ENCODE measurements around the gene CKB. TPM values are rescaled to one million over a fixed set of nuclear protein-coding genes. Genes with fewer than 3 reads are reported as not detected.

The CKB gene
- total and polyA plus RNA-seq, 12 donors, result 273 to 1,062 (median 632) TPM

- ATAC-seq, result no peak
- Histone ChIP-seq H3K27ac (peak overlapping the region in 3 of 10 donors; percentile 3 to 25 (median 21)), H3K27me3 (no peaks in the 10 kb centered on the region), H3K36me3 (peaks cover 0 to 31% (median 0%) of the 10 kb centered on the region in 9 donors), H3K4me3 (no peak overlapping the region), H3K4me1 (peaks cover 9 to 34% (median 29%) of the 10 kb centered on the region in 9 donors), H3K9me3 (no peaks in the 10 kb centered on the region)
- 86 to 87% methylated on average over 21 of the region's 21 CpGs for WGBS, 2 donors
- DNase-seq, result peak in 1 of 2 donors; percentile 28
- intact Hi-C loops (cut with DNase I), result no loop called here
- TF ChIP-seq CTCF (IDR thresholded peaks at IDR 0.05), result no peak
These were observed 12.7 kb upstream of the CKB start for GRCh38 chr14:103535081-103535890.

- H3K4me1 ChIP-seq, result peaks cover 11 to 36% (median 29%) of the 10 kb centered on the region in 9 donors
- ATAC-seq (no peak), DNase-seq (peak in 1 of 2 donors; percentile 13)
- peak overlapping the region in 2 of 10 donors; percentile 3 to 25 for H3K27ac ChIP-seq
- peaks cover 0 to 31% (median 0%) of the 10 kb centered on the region in 9 donors for H3K36me3 ChIP-seq
- no peak for TF ChIP-seq CTCF (IDR thresholded peaks at IDR 0.05)
- intact Hi-C loops (cut with DNase I), result no loop called here
- H3K4me3 ChIP-seq, result no peak overlapping the region
- WGBS, 2 donors, result 87 to 92% methylated on average over 21 to 22 of the region's 22 CpGs
- no peaks in the 10 kb centered on the region for H3K9me3 ChIP-seq
- no peaks in the 10 kb centered on the region for H3K27me3 ChIP-seq
These were observed 12.0 kb upstream of the CKB start for GRCh38 chr14:103534576-103535061.

- no peak overlapping the region for H3K4me3 ChIP-seq
- no peaks in the 10 kb centered on the region for H3K9me3 ChIP-seq
- H3K36me3 ChIP-seq, result peaks cover 0 to 31% (median 0%) of the 10 kb centered on the region in 9 donors
- H3K27me3 ChIP-seq, result no peaks in the 10 kb centered on the region
- H3K27ac ChIP-seq, result peak overlapping the region in 2 of 10 donors; percentile 3 to 12
- no peak for TF ChIP-seq CTCF (IDR thresholded peaks at IDR 0.05)
- H3K4me1 ChIP-seq, result peaks cover 11 to 33% (median 31%) of the 10 kb centered on the region in 9 donors
- WGBS, 2 donors, result 82 to 84% methylated on average over 25 of the region's 25 CpGs
- intact Hi-C loops (cut with DNase I), result no loop called here
- DNase-seq (no peak), ATAC-seq (no peak)
These were observed 11.5 kb upstream of the CKB start for GRCh38 chr14:103533999-103534575.

GRCh38 chr14:103533137-103533998, 10.7 kb upstream of the CKB start:
- 77 to 84% methylated on average over 23 of the region's 23 CpGs for WGBS, 2 donors
- no peak for TF ChIP-seq CTCF (IDR thresholded peaks at IDR 0.05)
- no peak for ATAC-seq
- Histone ChIP-seq H3K4me3 (no peak overlapping the region), H3K36me3 (peaks cover 0 to 31% (median 0%) of the 10 kb centered on the region in 9 donors), H3K9me3 (no peaks in the 10 kb centered on the region), H3K4me1 (peaks cover 8 to 30% (median 26%) of the 10 kb centered on the region in 9 donors), H3K27me3 (no peaks in the 10 kb centered on the region), H3K27ac (peak overlapping the region in 1 of 10 donors; percentile 12)
- intact Hi-C loops (cut with DNase I), result no loop called here
- no peak for DNase-seq
